ENCODE measurements around the gene NAA80. TPM values are rescaled to one million over a fixed set of nuclear protein-coding genes. Genes with fewer than 3 reads are reported as not detected.
A peak's percentile ranks its signal among the peaks of the same experiment; 100 is the strongest.

Gene NAA80
- total RNA-seq, 2 donors from 2014 or later: 9.7 to 12.8 TPM

GRCh38 chr3:50292159-50293078 is 6.8 kb downstream of the NAA80 start, which contains the start of gene IFRD2:
TSS of gene IFRD2 (minus strand) at chr3:50292429. CDS start at chr3:50292274, 155 bp downstream.
- Mint-ChIP-seq H3K4me3 (peak within 1 kb of the TSS; percentile 74), H3K9me3 (no peaks in the 10 kb centered on the region), H3K36me3 (ENCODE audit: low read depth) (peaks cover 31% of the 10 kb centered on the region), H3K4me1 (peaks cover 11% of the 10 kb centered on the region), H3K27me3 (ENCODE audit: insufficient read depth) (no peaks in the 10 kb centered on the region), H3K27ac (peak within 1 kb of the TSS; percentile 98)
- peak within 1 kb of the TSS; percentile 35 for H3K27ac ChIP-seq (ENCODE audit: low read depth, low read length)
- DNase-seq: peak; percentile 99
- 5 to 7% methylated on average over 41 to 67 of the region's 67 CpGs for WGBS, 2 experiments (ENCODE audit: insufficient coverage in 1 of 2, insufficient read length in 1 of 2)
- TF ChIP-seq, protein P1, sequence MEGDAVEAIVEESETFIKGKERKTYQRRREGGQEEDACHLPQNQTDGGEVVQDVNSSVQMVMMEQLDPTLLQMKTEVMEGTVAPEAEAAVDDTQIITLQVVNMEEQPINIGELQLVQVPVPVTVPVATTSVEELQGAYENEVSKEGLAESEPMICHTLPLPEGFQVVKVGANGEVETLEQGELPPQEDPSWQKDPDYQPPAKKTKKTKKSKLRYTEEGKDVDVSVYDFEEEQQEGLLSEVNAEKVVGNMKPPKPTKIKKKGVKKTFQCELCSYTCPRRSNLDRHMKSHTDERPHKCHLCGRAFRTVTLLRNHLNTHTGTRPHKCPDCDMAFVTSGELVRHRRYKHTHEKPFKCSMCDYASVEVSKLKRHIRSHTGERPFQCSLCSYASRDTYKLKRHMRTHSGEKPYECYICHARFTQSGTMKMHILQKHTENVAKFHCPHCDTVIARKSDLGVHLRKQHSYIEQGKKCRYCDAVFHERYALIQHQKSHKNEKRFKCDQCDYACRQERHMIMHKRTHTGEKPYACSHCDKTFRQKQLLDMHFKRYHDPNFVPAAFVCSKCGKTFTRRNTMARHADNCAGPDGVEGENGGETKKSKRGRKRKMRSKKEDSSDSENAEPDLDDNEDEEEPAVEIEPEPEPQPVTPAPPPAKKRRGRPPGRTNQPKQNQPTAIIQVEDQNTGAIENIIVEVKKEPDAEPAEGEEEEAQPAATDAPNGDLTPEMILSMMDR (conservative IDR thresholded peaks at IDR 0.05): no peak
- H3K4me1 ChIP-seq (ENCODE audit: control insufficient read depth, insufficient read depth, low read length): no peaks in the 10 kb centered on the region
- H3K27me3 ChIP-seq (ENCODE audit: control insufficient read depth, insufficient read depth, low read length, poor library complexity, severe bottlenecking): no peaks in the 10 kb centered on the region
- H3K9ac ChIP-seq (ENCODE audit: extremely low read depth, low read length, poor library complexity, severe bottlenecking): peak within 1 kb of the TSS; percentile 57
- H3K36me3 ChIP-seq (ENCODE audit: control insufficient read depth, insufficient read depth, low read length): peaks cover 25% of the 10 kb centered on the region
- H3K4me3 ChIP-seq (ENCODE audit: low read length): peak within 1 kb of the TSS; percentile 80
- H3K9me3 ChIP-seq (ENCODE audit: control insufficient read depth, low read length): no peaks in the 10 kb centered on the region

- 92 to 95% methylated on average over 12 to 16 of the region's 16 CpGs for WGBS, 2 experiments (ENCODE audit: insufficient coverage in 1 of 2, insufficient read length in 1 of 2)
- no peaks in the 10 kb centered on the region for H3K9me3 Mint-ChIP-seq
- no peaks in the 10 kb centered on the region for H3K27me3 Mint-ChIP-seq (ENCODE audit: insufficient read depth)
- DNase-seq: peak; percentile 31
- peaks cover 30% of the 10 kb centered on the region for H3K36me3 Mint-ChIP-seq (ENCODE audit: low read depth)
- H3K27ac ChIP-seq (ENCODE audit: low read depth, low read length): no peak overlapping the region
- H3K4me1 Mint-ChIP-seq: peaks cover 11% of the 10 kb centered on the region
- no peaks in the 10 kb centered on the region for H3K27me3 ChIP-seq (ENCODE audit: control insufficient read depth, insufficient read depth, low read length, poor library complexity, severe bottlenecking)
- no peaks in the 10 kb centered on the region for H3K9me3 ChIP-seq (ENCODE audit: control insufficient read depth, low read length)
- peaks cover 29% of the 10 kb centered on the region for H3K36me3 ChIP-seq (ENCODE audit: control insufficient read depth, insufficient read depth, low read length)
- TF ChIP-seq, protein P1 (conservative IDR thresholded peaks at IDR 0.05): no peak
- no peak overlapping the region for H3K9ac ChIP-seq (ENCODE audit: extremely low read depth, low read length, poor library complexity, severe bottlenecking)
- no peak overlapping the region for H3K4me3 ChIP-seq (ENCODE audit: low read length)
- no peak overlapping the region for H3K27ac Mint-ChIP-seq
- no peak overlapping the region for H3K4me3 Mint-ChIP-seq
- no peaks in the 10 kb centered on the region for H3K4me1 ChIP-seq (ENCODE audit: control insufficient read depth, insufficient read depth, low read length)
These were observed 9.0 kb downstream of the NAA80 start for GRCh38 chr3:50290161-50290641.

DNA sequence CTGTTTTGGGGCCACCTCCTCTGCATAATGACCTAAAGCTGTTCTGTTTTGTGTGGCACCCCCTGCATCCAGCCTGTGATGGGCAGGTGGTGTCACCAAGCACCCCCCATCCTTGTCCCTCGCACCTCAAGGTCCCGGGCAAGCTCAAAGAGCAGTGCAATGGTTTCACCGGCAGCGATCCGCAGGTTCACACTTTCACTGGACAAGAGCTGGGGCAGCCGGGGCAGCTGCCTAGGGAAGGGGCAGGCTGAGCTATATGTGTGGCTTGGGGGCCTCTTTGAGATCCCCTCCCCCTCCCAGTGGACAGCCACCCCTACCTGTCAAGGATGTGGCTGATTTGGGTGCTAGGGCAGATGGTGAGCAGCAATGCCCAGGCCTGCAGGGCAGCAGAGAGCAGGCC is 10.1 kb downstream of the NAA80 start:
- Histone ChIP-seq H3K4me3 (ENCODE audit: low read length) (no peak overlapping the region), H3K27ac (ENCODE audit: low read depth, low read length) (no peak overlapping the region), H3K27me3 (ENCODE audit: control insufficient read depth, insufficient read depth, low read length, poor library complexity, severe bottlenecking) (no peaks in the 10 kb centered on the region), H3K9ac (ENCODE audit: extremely low read depth, low read length, poor library complexity, severe bottlenecking) (no peak overlapping the region), H3K36me3 (ENCODE audit: control insufficient read depth, insufficient read depth, low read length) (peaks cover 29% of the 10 kb centered on the region), H3K9me3 (ENCODE audit: control insufficient read depth, low read length) (no peaks in the 10 kb centered on the region), H3K4me1 (ENCODE audit: control insufficient read depth, insufficient read depth, low read length) (no peaks in the 10 kb centered on the region)
- H3K27me3 Mint-ChIP-seq (ENCODE audit: insufficient read depth): no peaks in the 10 kb centered on the region
- DNase-seq: no peak
- no peaks in the 10 kb centered on the region for H3K9me3 Mint-ChIP-seq
- no peak overlapping the region for H3K4me3 Mint-ChIP-seq
- 96 to 97% methylated on average over 5 to 6 of the region's 6 CpGs for WGBS, 2 experiments (ENCODE audit: insufficient coverage in 1 of 2, insufficient read length in 1 of 2)
- no peak overlapping the region for H3K27ac Mint-ChIP-seq
- peaks cover 11% of the 10 kb centered on the region for H3K4me1 Mint-ChIP-seq
- peaks cover 30% of the 10 kb centered on the region for H3K36me3 Mint-ChIP-seq (ENCODE audit: low read depth)
- TF ChIP-seq, protein P1 (conservative IDR thresholded peaks at IDR 0.05): no peak

Data from endodermal cell (in vitro differentiated cells).